GM18499 (cell line): ENCODE results near the gene TSTD2.
"Not testable (repeated sequence)": the region's sequence is repeated elsewhere in the genome, so short reads cannot be mapped to it uniquely, and the experiment has no call there.

Source experiments
- ATAC-seq: cut with Tn5 transposase; IDR thresholded peaks from one replicate; pipeline ENCODE4 v1.9.1; 2021; ENCODE audit warnings: moderate number of reproducible peaks; ENCODE audit not compliant: insufficient read depth, unreplicated experiment

The TSTD2 gene

DNA sequence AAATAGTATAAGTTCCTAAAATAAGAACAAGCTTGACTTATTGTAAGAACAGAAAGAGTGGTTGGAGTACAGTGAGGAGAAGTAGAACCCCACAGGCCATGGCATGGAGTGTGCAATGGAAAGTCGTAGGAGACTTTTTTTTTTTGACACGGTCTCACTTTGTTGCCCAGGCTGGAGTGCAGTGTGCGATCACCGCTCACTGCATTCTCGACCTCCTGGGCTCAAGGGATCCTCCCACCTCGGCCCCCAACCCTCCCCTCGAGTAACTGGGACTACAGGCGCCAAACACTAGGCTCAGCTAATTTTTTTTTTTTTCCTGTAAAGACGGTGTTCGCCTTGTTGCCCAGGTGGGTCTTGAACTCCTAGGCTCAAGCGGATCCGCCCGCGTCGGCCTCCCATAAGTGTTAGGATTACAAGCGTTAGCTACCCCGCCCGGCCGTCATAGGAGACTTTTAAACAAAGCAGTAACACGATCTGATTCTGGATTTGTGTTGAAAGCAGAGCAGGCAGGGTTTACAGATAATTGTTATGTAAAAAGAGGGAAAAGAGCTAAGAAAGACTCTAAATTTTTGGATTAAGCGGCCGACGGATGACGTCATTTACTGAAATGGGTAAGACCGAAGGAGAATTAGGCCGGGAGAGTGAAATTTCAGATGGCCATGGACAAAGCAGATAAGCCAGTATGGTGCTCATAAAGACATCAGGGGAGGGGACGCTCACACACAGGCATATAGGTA, 752 bp downstream of the TSTD2 start:
- ATAC-seq: peak; percentile 3

DNA sequence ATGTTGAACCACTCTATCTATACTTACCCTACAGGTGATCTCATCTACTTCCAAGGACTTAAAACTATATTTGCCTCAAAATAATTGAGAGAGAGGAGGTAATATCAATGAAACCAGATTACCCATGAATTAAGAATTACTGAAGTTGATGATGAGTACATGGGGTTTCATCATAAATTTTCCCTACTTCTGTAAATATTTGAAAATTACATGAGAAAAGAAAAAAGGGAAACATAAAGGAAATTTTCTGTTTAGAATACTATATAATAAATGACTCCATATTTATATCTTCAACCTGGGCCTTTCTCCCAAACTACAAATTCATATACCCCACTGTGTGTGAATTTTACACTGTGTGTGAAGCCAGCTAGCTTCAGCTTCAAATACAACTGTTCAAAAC, 2.6 kb downstream of the TSTD2 start:
- ATAC-seq: no peak

- no peak for ATAC-seq
Measured at GRCh38 chr9:97629156-97629555, 4.0 kb downstream of the TSTD2 start.

- no peak for ATAC-seq
Measured at GRCh38 chr9:97628668-97629067, 4.5 kb downstream of the TSTD2 start.

DNA sequence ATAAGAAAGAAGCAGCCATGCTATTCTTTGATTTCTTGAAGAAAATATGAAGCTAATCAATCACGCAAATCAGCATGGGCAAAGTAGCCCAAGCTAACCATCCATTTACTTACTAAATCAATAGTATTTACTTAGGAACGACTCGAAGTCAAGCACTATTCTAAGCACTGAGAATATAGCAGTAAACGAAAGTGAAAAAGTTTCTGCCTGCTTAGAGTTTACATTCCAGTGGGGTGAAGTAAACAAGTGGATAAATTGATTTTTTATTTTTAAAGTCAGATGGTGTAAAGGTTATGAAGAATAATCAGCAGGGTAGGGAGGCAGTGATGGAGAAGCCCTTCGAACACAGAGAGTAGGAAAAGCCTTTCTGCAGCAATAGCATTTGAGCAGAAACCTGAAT, 5.5 kb downstream of the TSTD2 start:
- no peak for ATAC-seq

GRCh38 chr9:97625620-97626019, 7.5 kb downstream of the TSTD2 start:
- no peak for ATAC-seq

DNA sequence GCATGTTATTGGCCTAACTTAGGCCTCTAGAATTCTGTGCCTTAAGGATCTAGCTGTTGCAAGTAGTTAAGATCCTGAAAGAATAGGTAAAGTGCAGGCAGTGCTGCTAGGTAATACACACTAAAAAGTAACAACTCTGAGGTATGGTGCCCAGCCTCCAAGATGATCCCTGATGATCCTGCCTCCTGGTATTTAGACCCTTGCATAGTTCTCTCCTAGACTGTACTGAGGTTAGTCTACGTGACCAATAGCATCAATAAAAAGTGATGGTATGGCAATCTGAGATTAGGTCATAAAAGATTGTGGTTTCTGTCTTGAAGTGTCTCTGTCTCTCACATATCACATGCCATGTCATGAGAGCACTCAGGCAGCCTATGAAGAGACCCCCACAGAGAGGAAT, 9.2 kb downstream of the TSTD2 start:
- no peak for ATAC-seq

DNA sequence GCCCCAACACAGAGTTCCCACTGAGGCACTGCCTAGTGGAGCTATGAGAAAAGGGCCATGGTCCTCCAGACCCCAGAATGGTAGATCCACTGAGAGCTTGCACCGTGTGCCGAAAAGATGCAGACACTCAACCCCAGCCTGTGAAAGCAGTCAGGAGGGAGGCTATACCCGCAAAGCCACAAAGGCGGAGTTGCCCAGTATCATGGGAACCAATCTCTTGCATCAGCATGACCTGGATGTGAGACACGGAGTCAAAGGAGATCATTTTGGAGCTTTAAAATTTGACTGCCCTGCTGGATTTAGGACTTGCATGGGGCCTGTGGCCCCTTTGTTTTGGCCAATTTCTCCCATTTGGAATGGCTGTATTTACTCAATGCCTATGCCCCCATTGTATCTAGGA, 10.7 kb downstream of the TSTD2 start:
- ATAC-seq: not testable (repeated sequence)

GRCh38 chr9:97620063-97620462, 13.1 kb downstream of the TSTD2 start:
- ATAC-seq: not testable (repeated sequence)

DNA sequence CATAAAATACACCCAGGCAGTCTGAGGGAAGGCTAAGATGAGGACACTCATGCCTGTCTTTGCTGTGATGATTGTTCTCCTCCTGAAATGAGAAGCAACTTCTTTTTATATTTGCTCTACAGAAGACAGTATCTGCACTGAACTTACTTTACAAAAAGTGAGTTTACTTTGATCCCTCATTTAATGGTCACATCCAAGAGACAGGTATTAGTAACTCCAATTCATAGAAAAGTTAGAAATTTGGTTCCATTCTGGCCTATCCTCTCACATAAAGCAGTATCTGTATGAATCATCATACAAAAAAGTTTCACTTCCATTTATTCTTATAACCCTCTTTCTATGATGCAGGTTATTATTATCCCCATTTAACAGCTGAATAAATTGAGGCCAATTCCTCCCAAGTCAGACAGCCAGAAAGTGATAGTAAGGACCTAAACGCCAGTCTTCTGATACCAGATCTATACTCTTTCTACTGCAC, 15.2 kb downstream of the TSTD2 start:
- ATAC-seq: no peak

DNA sequence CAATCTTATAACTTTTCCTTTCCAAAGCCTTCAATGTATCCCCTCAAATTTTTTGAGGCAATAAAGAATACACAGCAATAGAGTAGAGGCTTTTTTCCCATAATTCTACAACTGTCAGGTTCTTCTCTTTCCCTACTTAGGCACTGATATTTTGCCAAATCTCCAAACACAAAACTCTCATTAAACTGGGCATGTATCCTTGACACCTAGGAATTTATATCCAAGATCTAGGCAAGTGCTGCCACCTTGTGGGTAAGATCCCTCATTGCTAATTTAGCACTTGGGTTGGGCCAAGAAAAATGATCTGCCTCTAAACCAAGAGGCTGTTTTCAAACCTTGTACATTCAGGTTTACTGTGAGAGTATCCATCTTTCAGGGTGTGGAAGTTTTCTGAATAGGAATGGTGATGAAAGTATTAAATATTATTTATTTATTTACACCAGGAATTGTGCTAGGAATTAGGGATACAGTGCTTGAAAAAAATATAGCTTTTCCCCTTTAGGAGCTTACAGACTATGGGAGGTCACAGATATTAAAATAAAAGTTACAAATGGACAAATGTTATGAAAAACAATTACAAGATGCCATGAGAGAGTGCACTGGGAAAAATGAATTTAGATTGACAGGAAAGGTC, 17.6 kb downstream of the TSTD2 start:
- no peak for ATAC-seq

DNA sequence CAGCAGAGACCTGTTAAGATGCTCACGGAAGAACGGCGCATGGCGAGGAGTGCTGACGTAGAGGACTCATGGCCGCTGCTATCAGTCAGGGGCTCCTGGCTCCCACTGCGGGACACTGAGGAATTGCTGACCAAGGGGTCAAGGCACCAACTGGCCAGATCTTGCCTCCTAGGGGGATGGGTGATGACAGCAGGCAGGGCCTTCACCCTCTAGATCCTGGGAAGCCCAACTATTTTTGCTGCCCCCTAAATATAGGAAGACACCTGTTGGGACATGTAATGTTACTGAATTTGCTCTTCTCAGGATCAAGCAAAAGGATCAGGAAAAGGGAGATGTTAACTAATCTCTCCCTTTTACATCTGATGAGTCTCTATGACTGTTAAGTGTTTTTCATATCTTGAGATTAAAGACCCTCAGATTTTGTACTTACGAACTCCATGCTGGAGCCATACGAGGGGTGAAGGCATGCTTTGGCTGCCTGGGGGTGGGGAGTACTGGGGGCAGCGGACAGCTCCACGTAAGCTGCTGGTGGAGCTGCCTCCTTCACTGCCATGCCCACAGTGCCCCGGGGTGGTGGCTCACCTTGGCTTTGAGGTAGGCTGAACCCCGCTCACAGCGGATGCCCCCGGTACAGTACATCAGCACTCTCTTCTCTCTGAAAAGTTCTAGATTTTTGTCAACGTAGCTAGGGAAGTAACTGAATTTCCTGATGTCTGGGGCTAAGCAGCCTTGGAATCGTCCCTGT, 28.1 kb downstream of the TSTD2 start:
- no peak for ATAC-seq

GRCh38 chr9:97602430-97602829, 30.7 kb downstream of the TSTD2 start:
- no peak for ATAC-seq

GRCh38 chr9:97601228-97601898, 31.8 kb downstream of the TSTD2 start:
- no peak for ATAC-seq

GRCh38 chr9:97600531-97601227, 32.5 kb downstream of the TSTD2 start:
- no peak for ATAC-seq

DNA sequence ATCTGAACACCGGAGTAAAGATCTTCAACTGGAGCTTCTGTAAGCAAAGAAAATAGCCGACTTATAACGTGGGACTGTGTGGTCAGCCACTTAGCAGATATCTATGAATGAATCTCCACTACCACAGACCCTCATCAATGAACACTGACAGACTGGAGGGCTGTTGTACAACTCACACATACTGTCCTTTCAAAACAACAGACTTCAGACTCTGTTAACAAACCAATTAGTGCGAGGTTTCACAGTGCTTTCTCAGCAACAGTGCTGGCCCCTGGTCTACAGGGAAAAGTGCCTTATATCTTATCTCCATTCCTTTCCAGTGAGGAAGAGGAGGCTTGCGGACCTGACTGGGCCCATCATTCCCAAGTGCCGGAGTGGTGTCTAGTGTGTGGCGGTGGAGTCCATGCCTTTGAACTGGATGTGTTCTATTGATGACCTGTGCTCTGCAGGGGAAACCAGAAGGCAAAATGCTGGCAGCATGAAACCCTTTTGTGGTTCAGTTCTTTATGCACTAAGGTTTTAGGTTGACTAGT, 33.8 kb downstream of the TSTD2 start:
- ATAC-seq: no peak

- no peak for ATAC-seq
Measured at GRCh38 chr9:97598461-97599288, 34.5 kb downstream of the TSTD2 start.

DNA sequence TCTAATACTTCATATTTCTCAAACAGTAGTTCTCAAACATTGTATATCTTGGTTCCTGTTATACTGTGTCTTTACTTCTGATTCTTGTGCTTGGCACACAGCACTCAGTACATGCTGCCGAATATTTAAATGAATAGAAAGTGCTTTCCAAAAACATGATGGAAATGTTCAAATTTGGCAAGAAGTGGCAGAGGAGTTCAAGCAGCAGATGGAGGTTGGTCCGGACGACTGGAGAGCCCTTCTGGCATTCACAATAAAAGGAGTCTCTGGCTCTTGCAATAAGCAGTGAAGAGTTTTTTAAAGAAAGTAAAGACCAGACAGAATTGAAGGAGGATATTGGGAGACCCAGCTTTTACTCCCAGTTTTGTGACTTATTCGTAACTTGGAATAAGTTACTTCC, 36.3 kb downstream of the TSTD2 start:
- ATAC-seq: no peak

- ATAC-seq: no peak
Measured at GRCh38 chr9:97594381-97594921, 38.7 kb downstream of the TSTD2 start.
